ENCODE results near the gene SORD. TPM values are rescaled to one million over a fixed set of nuclear protein-coding genes. Genes with fewer than 3 reads are reported as not detected.

Gene SORD
- 16.1 and 40.5 TPM in 2 replicates for total RNA-seq

DNA sequence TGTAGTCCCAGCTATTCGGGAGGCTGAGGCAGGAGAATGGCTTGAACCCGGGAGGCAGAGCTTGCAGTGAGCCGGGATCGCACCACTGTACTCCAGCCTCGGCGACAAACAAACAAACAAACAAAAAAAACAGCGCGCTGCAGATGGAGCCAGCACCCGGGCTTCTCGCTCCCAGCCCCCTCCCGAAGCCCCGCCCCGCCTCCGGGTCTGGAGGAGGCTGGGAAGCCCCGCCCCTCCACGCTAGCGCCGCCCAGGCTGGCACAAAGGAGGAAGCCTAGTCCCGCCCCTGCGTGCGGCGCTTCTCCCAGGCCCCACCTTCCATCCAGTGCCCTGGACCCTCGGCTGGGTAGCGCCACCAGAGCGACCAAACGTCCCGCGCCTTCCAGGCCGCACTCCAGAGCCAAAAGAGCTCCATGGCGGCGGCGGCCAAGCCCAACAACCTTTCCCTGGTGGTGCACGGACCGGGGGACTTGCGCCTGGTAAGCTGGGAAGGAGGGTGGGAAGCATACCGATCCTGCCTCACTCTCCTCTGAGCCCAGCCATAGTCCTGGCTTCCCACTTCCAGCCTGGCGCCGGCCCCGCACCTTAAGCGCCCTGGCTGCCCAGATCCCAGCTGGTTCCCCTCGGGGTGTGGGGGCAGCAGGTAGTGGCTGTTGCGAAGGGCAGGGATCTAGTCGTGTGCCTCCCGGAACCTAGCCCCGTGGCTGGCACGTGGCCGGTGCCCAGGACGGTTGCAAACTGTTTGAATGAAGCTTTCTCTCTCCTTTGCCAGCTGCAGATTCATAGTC, at the start of gene SORD:
SORD (plus strand) TSS at position 325 of the 788 bp plus-strand sequence; CDS start at position 414, 89 bp downstream.

DNA sequence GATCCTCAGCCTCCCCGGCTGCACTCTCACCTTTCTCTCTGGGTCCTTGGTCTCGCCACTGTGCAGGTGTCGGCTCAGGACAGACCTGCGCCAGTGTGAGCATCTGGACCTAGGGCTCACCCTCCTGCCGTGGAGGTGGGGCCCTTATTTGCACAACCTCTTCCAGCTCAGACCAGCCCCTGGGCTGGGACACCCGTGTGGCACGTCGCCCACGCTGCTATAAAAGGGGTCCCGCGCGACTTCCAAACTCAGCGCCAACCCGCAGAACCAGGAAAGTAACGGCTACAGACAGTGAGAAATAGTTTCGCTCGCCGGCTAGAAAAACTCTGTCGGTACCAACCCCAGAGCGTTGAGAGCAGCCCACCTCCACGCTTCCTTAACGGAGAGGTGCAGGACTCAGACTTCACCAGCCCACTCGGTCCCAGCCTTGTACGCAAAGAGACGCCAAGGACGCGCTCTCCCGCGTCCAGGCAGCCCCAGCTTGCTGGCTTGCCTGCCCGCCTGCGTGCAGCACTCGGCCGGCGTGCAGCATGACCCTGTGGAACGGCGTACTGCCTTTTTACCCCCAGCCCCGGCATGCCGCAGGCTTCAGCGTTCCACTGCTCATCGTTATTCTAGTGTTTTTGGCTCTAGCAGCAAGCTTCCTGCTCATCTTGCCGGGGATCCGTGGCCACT, 91.2 kb downstream of the SORD start, which contains the start of the genes DUOX2 and DUOXA2:
DUOX2 (minus strand) TSS at position 97 of the 675 bp plus-strand sequence. CDS start 761 bp downstream, outside the sequence.
DUOXA2 (plus strand) TSS at position 251 of the 675 bp plus-strand sequence; CDS start at position 531, 280 bp downstream.

Other genes starting within 250 kb of the SORD start
- not detected in 2 replicates for gene TERB2, start 66.5 kb upstream of the SORD start, total RNA-seq
- gene DUOX2, start 91.0 kb downstream of the SORD start, total RNA-seq = 1.0 and 3.2 TPM in 2 replicates
- not detected in 2 replicates for gene DUOXA2, start 91.1 kb downstream of the SORD start, total RNA-seq
- 36.2 and 50.6 TPM in 2 replicates for gene DUOXA1, start 106.7 kb downstream of the SORD start, total RNA-seq
- 26.7 and 48.0 TPM in 2 replicates for gene DUOX1, start 106.8 kb downstream of the SORD start, total RNA-seq
- gene SHF, start 164.8 kb downstream of the SORD start, total RNA-seq = 0.14 and 0.34 TPM in 2 replicates
- not detected in 2 replicates for gene SLC28A2, start 229.0 kb downstream of the SORD start, total RNA-seq

Measured in nasal cavity respiratory epithelium epithelial cell of viscerocranial mucosa (primary cell).